Melanocyte of skin (primary cell): ENCODE data around the gene ACADVL. TPM values are rescaled to one million over a fixed set of nuclear protein-coding genes. Genes with fewer than 3 reads are reported as not detected.

Experiments
- small RNA-seq, 2 donors: library from RNA; depleted of rRNA; stranded (forward); fragments of <200 nt; gene quantifications; one replicate each; pipeline ENCODE3, GENCODE V24; 2012
- total RNA-seq, 2 donors: library from RNA; depleted of rRNA; stranded (reverse); fragments of >200 nt; gene quantifications; 2 replicates each; pipeline ENCODE4 v1.2.3, GENCODE V29; 2012

The ACADVL gene
- total RNA-seq = 100 to 1,000 TPM in 1 of 2 donors, 10 to 100 TPM in 1; 86.6 to 149 TPM

DNA sequence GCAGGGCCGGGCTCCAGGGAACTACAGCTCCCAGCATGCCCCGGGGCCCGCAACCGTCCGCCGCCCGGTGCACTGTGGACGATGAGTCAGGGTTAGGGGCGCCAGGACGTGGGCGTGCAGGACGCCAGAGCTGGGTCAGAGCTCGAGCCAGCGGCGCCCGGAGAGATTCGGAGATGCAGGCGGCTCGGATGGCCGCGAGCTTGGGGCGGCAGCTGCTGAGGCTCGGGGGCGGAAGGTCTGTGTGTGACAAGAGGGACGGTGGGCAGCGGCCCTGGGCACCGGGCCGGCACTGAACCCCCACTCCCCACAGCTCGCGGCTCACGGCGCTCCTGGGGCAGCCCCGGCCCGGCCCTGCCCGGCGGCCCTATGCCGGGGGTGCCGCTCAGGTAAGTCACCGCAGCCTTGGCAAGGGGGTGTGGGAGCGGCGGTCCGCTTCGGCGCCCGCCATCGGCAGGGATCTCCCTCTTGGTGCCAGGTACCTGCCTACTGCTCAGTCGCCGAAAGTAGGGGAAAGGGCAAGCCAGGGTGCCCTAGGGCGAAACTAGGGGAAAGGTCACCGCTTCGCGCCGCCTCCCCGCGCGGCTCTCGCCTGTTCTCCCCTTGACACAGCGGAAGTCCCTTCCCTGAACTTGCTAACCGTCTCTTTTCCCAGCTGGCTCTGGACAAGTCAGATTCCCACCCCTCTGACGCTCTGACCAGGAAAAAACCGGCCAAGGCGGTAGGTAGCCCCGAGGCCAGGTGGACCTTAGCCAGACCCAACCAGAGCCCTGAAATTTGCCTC lies at the start of gene ACADVL, which contains the start of gene DLG4:
Gene ACADVL, plus strand, starts transcription at position 127 of the 781 bp plus-strand sequence. Its CDS starts 47 bp downstream, at position 174.
Gene DLG4, minus strand, starts transcription at position 25 of the 781 bp plus-strand sequence.

DNA sequence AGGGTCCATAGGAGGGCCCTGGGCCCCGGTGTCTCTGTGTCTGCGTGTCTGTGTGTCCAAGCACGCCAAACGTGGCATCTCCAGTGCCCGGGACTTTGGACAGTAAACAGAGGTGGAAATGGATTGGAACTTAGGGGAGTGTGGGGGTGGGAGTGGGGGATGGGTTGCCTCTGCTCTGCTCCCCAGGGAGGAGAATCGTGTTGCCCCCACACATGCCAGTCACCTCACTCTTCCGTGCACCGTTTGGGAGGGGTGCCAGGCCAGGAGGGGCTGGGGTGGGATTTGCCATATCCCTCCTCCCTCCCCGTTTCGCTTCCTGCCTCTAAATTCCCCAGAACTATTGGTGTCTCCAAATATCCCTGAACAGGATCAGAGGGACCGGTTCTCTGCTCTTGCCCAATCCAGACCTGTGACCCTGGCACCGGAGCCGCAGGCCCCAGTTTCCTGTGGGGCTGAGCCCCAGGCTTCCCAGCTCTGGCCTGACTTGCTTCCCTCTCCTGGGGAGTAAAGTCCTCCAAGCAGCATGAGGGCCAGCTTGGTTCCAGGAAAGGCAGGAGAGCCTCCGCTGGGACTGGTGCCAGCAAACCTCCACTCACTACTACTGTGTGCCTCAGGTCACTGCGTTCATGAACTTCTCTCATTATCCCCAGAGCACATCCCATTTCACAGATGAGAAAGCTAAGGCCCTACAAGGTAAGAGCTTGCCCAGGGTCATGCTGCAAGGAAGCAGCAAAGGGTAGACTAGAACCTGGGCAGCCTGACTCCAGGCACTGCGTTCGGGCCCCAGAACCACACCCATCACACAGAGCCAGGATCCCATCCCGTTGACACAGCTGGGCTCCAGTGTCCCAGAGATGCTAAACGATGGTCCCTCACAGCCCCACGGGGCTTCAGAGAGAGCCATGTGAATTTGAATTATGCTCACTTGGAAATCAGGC lies 40.2 kb upstream of the ACADVL start, which contains the start of gene ASGR1:
Gene ASGR1, minus strand, starts transcription at position 54 of the 938 bp plus-strand sequence. CDS start 807 bp downstream, outside the sequence.

DNA sequence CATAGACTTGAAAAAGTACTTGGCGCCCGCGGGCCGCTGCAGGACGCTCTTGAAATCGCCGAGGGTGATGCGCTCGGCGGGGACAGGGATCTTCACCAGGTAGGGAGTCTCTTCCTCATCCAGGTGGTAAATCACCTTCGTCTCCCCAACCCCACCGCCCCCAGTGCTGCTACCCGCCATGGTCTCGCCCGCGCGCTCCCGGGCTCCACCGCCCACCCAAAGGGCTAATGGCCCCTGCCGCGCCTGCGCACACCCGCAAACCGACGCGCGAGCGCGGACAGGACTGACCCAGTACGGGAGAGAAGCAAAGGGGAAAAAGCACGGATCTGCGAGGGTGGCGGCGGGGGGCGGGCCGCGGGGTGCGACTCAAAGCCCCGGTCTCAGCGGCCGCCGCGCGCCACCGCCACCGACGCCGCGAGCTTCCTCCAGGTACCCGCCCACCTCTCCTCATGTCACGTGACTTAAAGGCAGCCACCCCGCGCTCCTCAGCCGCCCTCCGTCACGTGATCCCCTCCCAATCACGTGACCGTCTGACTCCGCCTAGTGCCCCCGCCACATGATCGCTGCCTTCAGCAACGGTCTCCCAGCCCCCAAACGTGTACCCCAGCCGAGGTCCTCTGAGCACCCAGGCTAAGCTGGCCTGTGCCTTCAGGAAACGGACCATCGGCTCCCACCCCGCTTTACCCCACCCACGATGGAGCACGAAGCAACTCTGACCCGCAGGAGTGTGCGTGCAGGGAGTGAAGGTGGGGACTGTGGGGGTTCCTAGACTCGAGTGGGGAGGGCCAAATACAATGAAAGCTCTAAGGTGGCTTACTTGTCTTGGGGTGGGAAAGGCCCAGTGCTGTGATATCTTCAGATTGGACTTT lies 14.6 kb downstream of the ACADVL start, which contains the start of gene DVL2:
Gene DVL2, minus strand, starts transcription at position 435 of the 869 bp plus-strand sequence. Its CDS starts 255 bp downstream, at position 180.

GRCh38 chr17:7239091-7240027 lies 19.6 kb downstream of the ACADVL start, which contains the start of gene PHF23:
Gene PHF23 (minus strand): TSS chr17:7239457. CDS start chr17:7239279, 178 bp downstream.

GRCh38 chr17:7241783-7242716 lies 22.3 kb downstream of the ACADVL start, which contains the start of gene GABARAP:
Gene GABARAP (minus strand): TSS chr17:7242449. CDS start chr17:7242330, 119 bp downstream.

DNA sequence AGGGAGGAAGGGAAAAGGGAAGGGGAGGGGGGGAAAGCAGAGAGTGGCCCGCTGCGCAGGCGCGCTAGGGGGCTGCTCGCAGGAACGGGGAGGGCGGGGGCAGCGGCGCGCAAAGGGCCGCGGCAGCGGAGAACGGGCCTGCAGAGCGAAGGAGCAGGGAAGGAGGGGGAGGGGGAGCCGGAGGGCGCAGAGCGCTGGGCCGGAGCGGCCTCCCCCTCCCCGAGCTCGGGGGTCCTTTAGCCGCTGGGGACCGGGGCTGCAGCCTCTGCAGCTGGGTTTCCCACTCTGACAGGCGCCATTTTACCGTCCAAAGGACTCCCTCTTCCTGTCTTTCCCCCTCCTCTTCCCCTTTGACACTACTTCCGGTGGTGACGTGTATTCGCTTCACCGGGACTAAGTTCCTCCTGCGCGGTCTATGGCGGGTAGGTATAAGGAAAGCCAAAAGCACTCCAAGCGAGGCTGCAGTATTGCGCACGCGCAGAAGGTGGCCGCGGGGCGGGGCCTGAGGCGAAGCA lies 32.0 kb downstream of the ACADVL start, which contains the start of gene CTDNEP1:
Gene CTDNEP1, minus strand, starts transcription at position 74 of the 515 bp plus-strand sequence. CDS start 438 bp downstream, outside the sequence.

GRCh38 chr17:7252176-7253043 lies 32.7 kb downstream of the ACADVL start, which contains the start of gene ELP5:
Gene ELP5 (plus strand): TSS chr17:7252215. CDS start chr17:7252551, 336 bp downstream.

GRCh38 chr17:7262192-7262934 lies 42.6 kb downstream of the ACADVL start, which contains the start of gene CLDN7:
Gene CLDN7 (minus strand): TSS chr17:7262478. CDS start chr17:7262043, 435 bp downstream.

Small RNAs within 50 kb of the gene (small RNA-seq; reads per million reads assigned to genes)
- 0 reads per million in 2 donors for gene AC120057.4
- 716 to 1,035 reads per million in 2 donors for gene MIR324
- 0 reads per million in 2 donors for gene RF00019

Other genes starting within 250 kb of the ACADVL start
- gene ALOX12, start 223.9 kb upstream of the ACADVL start, total RNA-seq = not detected
- gene RNASEK, start 207.3 kb upstream of the ACADVL start, total RNA-seq = 10 to 100 TPM; 87.2 to 90.5 TPM
- gene BCL6B, start 196.9 kb upstream of the ACADVL start, total RNA-seq = not detected
- 1 to 10 TPM in 1 of 2 donors, under 1 TPM in 1; 1.00 to 1.4 TPM for gene SLC16A13, start 183.9 kb upstream of the ACADVL start, total RNA-seq
- under 1 TPM in 1 of 2 donors, not detected in 1; under 0.01 TPM for gene SLC16A11, start 175.8 kb upstream of the ACADVL start, total RNA-seq
- gene CLEC10A, start 139.7 kb upstream of the ACADVL start, total RNA-seq = not detected
- gene ASGR2, start 105.1 kb upstream of the ACADVL start, total RNA-seq = not detected
- under 1 TPM; 0.33 to 0.34 TPM for gene ASGR1, start 40.6 kb upstream of the ACADVL start, total RNA-seq
- gene DLG4, start 102 bp upstream of the ACADVL start, total RNA-seq = 1 to 10 TPM; 6.2 to 9.7 TPM
- gene DVL2, start 14.6 kb downstream of the ACADVL start, total RNA-seq = 100 to 1,000 TPM in 1 of 2 donors, 10 to 100 TPM in 1; 98.6 to 107 TPM
- gene PHF23, start 19.5 kb downstream of the ACADVL start, total RNA-seq = 10 to 100 TPM; 65.7 to 80.9 TPM
- gene GABARAP, start 22.5 kb downstream of the ACADVL start, total RNA-seq = 100 to 1,000 TPM; 165 to 225 TPM
- 10 to 100 TPM; 18.6 to 30.3 TPM for gene CTDNEP1, start 31.8 kb downstream of the ACADVL start, total RNA-seq
- 10 to 100 TPM; 33.7 to 47.3 TPM for gene ELP5, start 32.3 kb downstream of the ACADVL start, total RNA-seq
- under 1 TPM; 0.69 to 1.00 TPM for gene CLDN7, start 42.5 kb downstream of the ACADVL start, total RNA-seq
- gene SLC2A4, start 61.8 kb downstream of the ACADVL start, total RNA-seq = under 1 TPM; under 0.01 to 0.34 TPM
- gene YBX2, start 74.7 kb downstream of the ACADVL start, total RNA-seq = under 1 TPM in 1 of 2 donors, not detected in 1; 0.67 TPM
- 100 to 1,000 TPM; 830 to 988 TPM for gene EIF5A, start 87.7 kb downstream of the ACADVL start, total RNA-seq
- gene GPS2, start 95.4 kb downstream of the ACADVL start, total RNA-seq = 10 to 100 TPM; 74.7 to 87.2 TPM
- gene NEURL4, start 109.4 kb downstream of the ACADVL start, total RNA-seq = 10 to 100 TPM; 14.8 to 16.7 TPM
- under 1 TPM in 1 of 2 donors, not detected in 1; 0.67 TPM for gene ACAP1, start 116.6 kb downstream of the ACADVL start, total RNA-seq
- gene KCTD11, start 132.2 kb downstream of the ACADVL start, total RNA-seq = 1 to 10 TPM; 1.3 to 3.4 TPM
- gene TMEM95, start 135.2 kb downstream of the ACADVL start, total RNA-seq = not detected
- under 1 TPM; 0.69 to 1.00 TPM for gene TNK1, start 161.2 kb downstream of the ACADVL start, total RNA-seq
- 10 to 100 TPM in 1 of 2 donors, 1 to 10 TPM in 1; 9.6 to 12.0 TPM for gene PLSCR3, start 174.6 kb downstream of the ACADVL start, total RNA-seq
- gene TMEM256, start 184.2 kb downstream of the ACADVL start, total RNA-seq = 100 to 1,000 TPM in 1 of 2 donors, 10 to 100 TPM in 1; 73.0 to 107 TPM
- gene NLGN2, start 187.9 kb downstream of the ACADVL start, total RNA-seq = 1 to 10 TPM; 4.0 to 4.1 TPM
- not detected for gene SPEM1, start 200.4 kb downstream of the ACADVL start, total RNA-seq
- gene SPEM2, start 205.7 kb downstream of the ACADVL start, total RNA-seq = not detected
- gene SPEM3, start 208.9 kb downstream of the ACADVL start, total RNA-seq = not detected
- 1 to 10 TPM; 7.3 to 7.9 TPM for gene TMEM102, start 215.5 kb downstream of the ACADVL start, total RNA-seq
- gene FGF11, start 219.6 kb downstream of the ACADVL start, total RNA-seq = under 1 TPM; under 0.01 to 0.33 TPM
- 1 to 10 TPM; 5.5 to 5.7 TPM for gene CHRNB1, start 225.1 kb downstream of the ACADVL start, total RNA-seq